ENCODE data around the gene LDLRAD2. TPM values are rescaled to one million over a fixed set of nuclear protein-coding genes. Genes with fewer than 3 reads are reported as not detected.

LDLRAD2 gene
- total and polyA plus RNA-seq, 3 donors from 2014 or later: 1.3 to 1.9 (median 1.9) TPM

- no peaks in the 10 kb centered on the region for H3K9me3 ChIP-seq
- intact Hi-C loops (cut with DNase I; ENCODE audit: low total_unique reads): no loop called here
- TF ChIP-seq CTCF (IDR thresholded peaks at IDR 0.05): no peak
- no peak for TF ChIP-seq POLR2A (IDR thresholded peaks at IDR 0.05)
- DNase-seq: no peak
- H3K27me3 ChIP-seq: no peaks in the 10 kb centered on the region
- H3K4me1 ChIP-seq: peaks cover 6% of the 10 kb centered on the region
- H3K4me3 ChIP-seq: no peak overlapping the region
- H3K27ac ChIP-seq: no peak overlapping the region
- 74 to 85% methylated on average over 9 to 13 of the region's 13 CpGs for WGBS, 2 donors
- no peaks in the 10 kb centered on the region for H3K36me3 ChIP-seq (ENCODE audit: low read depth, missing control alignments)
These were observed 59.9 kb downstream of the LDLRAD2 start for GRCh38 chr1:21871943-21872342.

- H3K36me3 ChIP-seq (ENCODE audit: low read depth, missing control alignments): no peaks in the 10 kb centered on the region
- no peaks in the 10 kb centered on the region for H3K9me3 ChIP-seq
- 88 to 90% methylated on average over 10 to 17 of the region's 17 CpGs for WGBS, 2 donors
- no peak for DNase-seq
- H3K4me1 ChIP-seq: peaks cover 6% of the 10 kb centered on the region
- H3K27me3 ChIP-seq: no peaks in the 10 kb centered on the region
- intact Hi-C loops (cut with DNase I; ENCODE audit: low total_unique reads): no loop called here
- H3K27ac ChIP-seq: no peak overlapping the region
- H3K4me3 ChIP-seq: no peak overlapping the region
- TF ChIP-seq CTCF (IDR thresholded peaks at IDR 0.05): no peak
- no peak for TF ChIP-seq POLR2A (IDR thresholded peaks at IDR 0.05)
These were observed 60.5 kb downstream of the LDLRAD2 start for GRCh38 chr1:21872445-21873079.

- H3K36me3 ChIP-seq (ENCODE audit: low read depth, missing control alignments): no peaks in the 10 kb centered on the region
- 85 to 88% methylated on average over 7 to 8 of the region's 8 CpGs for WGBS, 2 donors
- peaks cover 6% of the 10 kb centered on the region for H3K4me1 ChIP-seq
- DNase-seq: no peak
- no peaks in the 10 kb centered on the region for H3K27me3 ChIP-seq
- H3K4me3 ChIP-seq: no peak overlapping the region
- no peak overlapping the region for H3K27ac ChIP-seq
- TF ChIP-seq CTCF (IDR thresholded peaks at IDR 0.05) (no peak), POLR2A (IDR thresholded peaks at IDR 0.05) (no peak)
- intact Hi-C loops (cut with DNase I; ENCODE audit: low total_unique reads): no loop called here
- no peaks in the 10 kb centered on the region for H3K9me3 ChIP-seq
These were observed 61.1 kb downstream of the LDLRAD2 start for GRCh38 chr1:21873174-21873573.

- no peak for TF ChIP-seq POLR2A (IDR thresholded peaks at IDR 0.05)
- TF ChIP-seq CTCF (IDR thresholded peaks at IDR 0.05): no peak
- DNase-seq: no peak
- intact Hi-C loops (cut with DNase I; ENCODE audit: low total_unique reads): no loop called here
- Histone ChIP-seq H3K27me3 (no peaks in the 10 kb centered on the region), H3K4me1 (peaks cover 6% of the 10 kb centered on the region), H3K9me3 (no peaks in the 10 kb centered on the region), H3K36me3 (ENCODE audit: low read depth, missing control alignments) (no peaks in the 10 kb centered on the region), H3K27ac (no peak overlapping the region), H3K4me3 (no peak overlapping the region)
- WGBS, 2 donors: 82 to 87% methylated on average over 9 to 10 of the region's 10 CpGs
These were observed 61.7 kb downstream of the LDLRAD2 start for GRCh38 chr1:21873761-21874160.

- H3K4me1 ChIP-seq: peaks cover 6% of the 10 kb centered on the region
- intact Hi-C loops (cut with DNase I; ENCODE audit: low total_unique reads): no loop called here
- WGBS, 2 donors: 93% methylated on average over 8 to 15 of the region's 16 CpGs
- TF ChIP-seq CTCF (IDR thresholded peaks at IDR 0.05): no peak
- TF ChIP-seq POLR2A (IDR thresholded peaks at IDR 0.05): no peak
- no peaks in the 10 kb centered on the region for H3K36me3 ChIP-seq (ENCODE audit: low read depth, missing control alignments)
- no peak overlapping the region for H3K27ac ChIP-seq
- no peak for DNase-seq
- H3K9me3 ChIP-seq: no peaks in the 10 kb centered on the region
- no peaks in the 10 kb centered on the region for H3K27me3 ChIP-seq
- no peak overlapping the region for H3K4me3 ChIP-seq
These were observed 62.3 kb downstream of the LDLRAD2 start for GRCh38 chr1:21874328-21874727.

Data from testis (tissue), 3 donors.